Colonic mucosa (tissue), 4 donors: ENCODE measurements around the gene ADCY2. TPM values are rescaled to one million over a fixed set of nuclear protein-coding genes. Genes with fewer than 3 reads are reported as not detected.

Experiments used
- DNase-seq: peaks from one replicate; pipeline ENCODE4 v3.0.0-alpha.2; 2020
- H3K27ac ChIP-seq: fragments of 200-600 bp; one replicate; pipeline ENCODE4 v1.8.0; 2021
- H3K27me3 ChIP-seq: fragments of 200-600 bp; one replicate; pipeline ENCODE4 v1.8.0; 2021
- H3K36me3 ChIP-seq: fragments of 200-600 bp; one replicate; pipeline ENCODE4 v1.8.0; 2021
- H3K4me1 ChIP-seq: fragments of 200-600 bp; one replicate; pipeline ENCODE4 v1.8.0; 2021; ENCODE audit warnings: mild to moderate bottlenecking
- H3K4me3 ChIP-seq: fragments of 200-600 bp; one replicate; pipeline ENCODE4 v1.8.0; 2021
- H3K9ac ChIP-seq, 2 donors: one replicate each; pipeline ENCODE4 v1.7.0; 2013; ENCODE audit warnings: control low read depth in 2 of 2, low read depth in 2 of 2, low read length in 2 of 2
- H3K9me3 ChIP-seq: fragments of 200-600 bp; one replicate; pipeline ENCODE4 v1.8.0; 2021
- CTCF ChIP-seq: fragments of 200-600 bp; IDR thresholded peaks from one replicate; pipeline ENCODE4 v1.8.0; 2022; ENCODE audit warnings: antibody characterized with exemption, mild to moderate bottlenecking
- intact Hi-C: fragments of 100-400 bp; cut with DNase I; formaldehyde crosslinking; loops from one replicate; pipeline ENCODE4 v1.14.1; 2022
- total RNA-seq, 2 donors: library from RNA; stranded (reverse); fragmentation: NEBNext Ultra II Directional in 1 of 2; extraction: Animal tissue kit (Norgen Biotek cat#: 25700) in 1 of 2; gene quantifications; one replicate each; pipeline ENCODE4 v1.2.1, GENCODE V29; 2021
- donor health status: healthy.
- donor health status: DM: no; HTN: no; CAD: no.
- donor health status: DM: no; HTN: no; CAD: no.

The ADCY2 gene
- total RNA-seq, 2 donors from 2014 or later, result 0.67 to 1.9 TPM

GRCh38 chr5:7683753-7684152 lies 287.8 kb downstream of the ADCY2 start:
- DNase-seq, result no peak
- Histone ChIP-seq H3K27ac (no peak overlapping the region), H3K4me3 (no peak overlapping the region), H3K36me3 (no peaks in the 10 kb centered on the region), H3K4me1 (no peaks in the 10 kb centered on the region), H3K9ac (no peak overlapping the region), H3K27me3 (no peaks in the 10 kb centered on the region), H3K9me3 (no peaks in the 10 kb centered on the region)
- TF ChIP-seq CTCF, result no peak
- intact Hi-C loops, result no loop called here

DNA sequence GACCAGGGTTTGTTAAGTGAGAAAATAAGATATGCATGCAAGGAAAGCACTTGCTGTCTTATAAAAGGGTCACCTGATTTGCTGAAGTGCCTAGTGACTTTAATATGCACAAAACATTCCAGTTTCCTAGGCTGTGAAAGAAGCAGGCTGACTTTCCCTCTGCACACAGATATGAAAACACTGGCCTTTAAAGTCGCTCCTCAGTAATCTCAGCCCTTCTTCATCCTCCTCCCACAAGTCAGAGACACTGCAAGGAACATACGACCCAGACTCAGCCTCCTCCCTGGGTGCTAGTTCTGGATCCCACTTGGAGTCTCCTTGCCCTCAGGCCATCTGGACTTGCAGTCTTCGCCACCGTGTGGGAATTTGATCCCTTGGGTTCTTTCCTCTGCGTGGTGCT lies 288.9 kb downstream of the ADCY2 start:
- Histone ChIP-seq H3K36me3 (no peaks in the 10 kb centered on the region), H3K9me3 (no peaks in the 10 kb centered on the region), H3K4me1 (no peaks in the 10 kb centered on the region), H3K4me3 (no peak overlapping the region), H3K9ac (no peak overlapping the region), H3K27me3 (no peaks in the 10 kb centered on the region), H3K27ac (no peak overlapping the region)
- no peak for TF ChIP-seq CTCF
- DNase-seq, result no peak
- intact Hi-C loops, result no loop called here

DNA sequence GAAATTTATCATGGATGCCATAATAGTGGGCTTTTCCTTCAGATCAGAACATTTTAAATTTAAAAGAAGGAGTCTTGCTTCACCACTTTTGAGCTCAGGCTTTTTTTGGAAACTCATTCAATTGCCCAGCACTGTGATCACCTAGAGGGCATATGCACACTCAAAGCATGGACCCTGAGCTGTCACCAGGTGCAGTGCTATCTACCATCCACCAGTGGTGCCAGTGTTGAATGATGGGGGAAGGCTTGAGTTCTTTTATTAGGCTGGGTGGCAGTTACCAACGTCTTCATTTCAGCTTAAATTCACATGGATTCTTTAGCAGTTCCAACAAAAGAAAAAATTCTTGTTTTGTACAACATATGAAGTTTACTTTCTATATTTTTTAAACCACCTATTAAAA lies 290.9 kb downstream of the ADCY2 start:
- Histone ChIP-seq H3K36me3 (no peaks in the 10 kb centered on the region), H3K4me1 (no peaks in the 10 kb centered on the region), H3K27ac (no peak overlapping the region), H3K4me3 (no peak overlapping the region), H3K27me3 (no peaks in the 10 kb centered on the region), H3K9me3 (no peaks in the 10 kb centered on the region), H3K9ac (no peak overlapping the region)
- intact Hi-C loops, result no loop called here
- no peak for TF ChIP-seq CTCF
- no peak for DNase-seq

GRCh38 chr5:7690557-7690956 lies 294.6 kb downstream of the ADCY2 start:
- intact Hi-C loops, result no loop called here
- no peaks in the 10 kb centered on the region for H3K27me3 ChIP-seq
- no peak for TF ChIP-seq CTCF
- H3K4me1 ChIP-seq, result no peaks in the 10 kb centered on the region
- no peaks in the 10 kb centered on the region for H3K36me3 ChIP-seq
- no peaks in the 10 kb centered on the region for H3K9me3 ChIP-seq
- no peak for DNase-seq
- no peak overlapping the region for H3K4me3 ChIP-seq
- no peak overlapping the region for H3K9ac ChIP-seq
- no peak overlapping the region for H3K27ac ChIP-seq

DNA sequence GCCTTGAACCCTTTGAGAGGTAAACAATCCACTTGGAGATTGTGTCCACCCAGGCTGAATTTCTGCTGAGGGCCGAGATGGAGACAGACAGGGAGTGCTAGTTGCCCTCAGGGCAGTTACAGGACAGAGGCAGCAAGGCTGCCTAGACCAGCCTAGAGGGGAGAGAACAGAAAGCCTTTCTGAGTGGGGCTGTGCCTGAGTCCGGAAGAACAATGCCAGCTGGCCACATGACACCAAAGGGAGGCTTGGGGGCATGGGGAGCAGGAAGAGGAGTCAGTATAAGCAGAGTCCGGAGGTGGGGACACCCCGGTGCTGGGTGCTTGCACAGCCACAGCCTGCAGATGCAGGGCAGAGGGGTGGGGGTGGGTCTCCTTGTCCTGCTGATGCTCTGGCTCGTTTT lies 309.3 kb downstream of the ADCY2 start:
- Histone ChIP-seq H3K9ac (no peak overlapping the region), H3K9me3 (no peaks in the 10 kb centered on the region), H3K27ac (no peak overlapping the region), H3K27me3 (no peaks in the 10 kb centered on the region), H3K4me3 (no peak overlapping the region), H3K4me1 (no peaks in the 10 kb centered on the region), H3K36me3 (no peaks in the 10 kb centered on the region)
- no peak for DNase-seq
- intact Hi-C loops, result no loop called here
- no peak for TF ChIP-seq CTCF

GRCh38 chr5:7705736-7706135 lies 309.8 kb downstream of the ADCY2 start:
- no peaks in the 10 kb centered on the region for H3K9me3 ChIP-seq
- DNase-seq, result no peak
- H3K4me3 ChIP-seq, result no peak overlapping the region
- H3K27ac ChIP-seq, result no peak overlapping the region
- H3K36me3 ChIP-seq, result no peaks in the 10 kb centered on the region
- no peaks in the 10 kb centered on the region for H3K4me1 ChIP-seq
- TF ChIP-seq CTCF, result no peak
- intact Hi-C loops, result no loop called here
- H3K9ac ChIP-seq, result no peak overlapping the region
- no peaks in the 10 kb centered on the region for H3K27me3 ChIP-seq
